G401.6 (cell line): ENCODE measurements around the gene PCSK5.

Experiments
- FAIRE-seq: peaks from 2 replicates; lab custom pipeline; 2012; peaks lifted over from hg19 to GRCh38; lab: Jason Lieb, UNC

Gene PCSK5

DNA sequence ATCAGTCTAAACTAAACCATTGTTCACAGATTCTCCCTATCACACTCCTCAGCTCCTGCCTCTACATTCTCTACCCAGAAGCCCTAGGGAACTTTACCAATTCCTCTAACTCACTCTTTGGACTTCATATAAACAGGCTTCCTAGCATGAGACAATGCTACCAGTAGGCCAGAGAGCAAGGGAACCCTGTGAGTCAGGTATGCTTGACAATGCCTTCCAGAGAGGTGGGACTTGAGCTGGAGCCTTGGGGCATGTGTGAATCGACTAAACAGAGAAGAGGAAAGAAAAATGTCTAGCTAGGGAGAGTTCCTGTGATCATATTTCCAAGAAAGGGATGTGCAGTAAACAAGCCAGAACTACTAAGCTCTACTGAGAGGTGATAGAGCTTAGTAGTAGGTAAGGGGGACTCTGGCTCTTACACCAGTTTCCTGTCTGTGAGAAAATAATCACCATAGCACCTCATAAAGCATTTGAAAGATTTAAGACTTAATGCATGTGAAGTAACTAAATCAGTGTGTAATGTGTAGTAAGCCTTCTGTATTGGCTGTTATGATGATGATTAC is 510.1 kb downstream of the PCSK5 start:
- no peak for FAIRE-seq

DNA sequence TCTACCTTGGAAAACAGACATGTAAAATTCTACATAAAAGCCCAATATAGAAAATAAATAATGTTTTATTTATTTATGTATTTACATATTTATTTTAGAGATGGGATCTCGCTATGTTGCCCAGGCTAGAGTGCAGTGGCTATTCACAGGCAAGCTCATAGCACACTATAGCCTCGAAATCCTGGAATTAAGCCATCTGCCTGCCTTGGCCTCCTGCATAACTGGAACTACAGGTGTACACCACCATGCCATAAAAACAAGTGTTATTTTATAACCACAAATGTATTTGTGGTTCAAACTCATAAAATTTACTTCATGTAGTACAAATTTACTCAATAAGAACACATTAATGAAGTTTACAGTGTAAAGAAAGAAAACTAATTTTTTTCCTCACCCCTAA is 510.7 kb downstream of the PCSK5 start:
- no peak for FAIRE-seq

DNA sequence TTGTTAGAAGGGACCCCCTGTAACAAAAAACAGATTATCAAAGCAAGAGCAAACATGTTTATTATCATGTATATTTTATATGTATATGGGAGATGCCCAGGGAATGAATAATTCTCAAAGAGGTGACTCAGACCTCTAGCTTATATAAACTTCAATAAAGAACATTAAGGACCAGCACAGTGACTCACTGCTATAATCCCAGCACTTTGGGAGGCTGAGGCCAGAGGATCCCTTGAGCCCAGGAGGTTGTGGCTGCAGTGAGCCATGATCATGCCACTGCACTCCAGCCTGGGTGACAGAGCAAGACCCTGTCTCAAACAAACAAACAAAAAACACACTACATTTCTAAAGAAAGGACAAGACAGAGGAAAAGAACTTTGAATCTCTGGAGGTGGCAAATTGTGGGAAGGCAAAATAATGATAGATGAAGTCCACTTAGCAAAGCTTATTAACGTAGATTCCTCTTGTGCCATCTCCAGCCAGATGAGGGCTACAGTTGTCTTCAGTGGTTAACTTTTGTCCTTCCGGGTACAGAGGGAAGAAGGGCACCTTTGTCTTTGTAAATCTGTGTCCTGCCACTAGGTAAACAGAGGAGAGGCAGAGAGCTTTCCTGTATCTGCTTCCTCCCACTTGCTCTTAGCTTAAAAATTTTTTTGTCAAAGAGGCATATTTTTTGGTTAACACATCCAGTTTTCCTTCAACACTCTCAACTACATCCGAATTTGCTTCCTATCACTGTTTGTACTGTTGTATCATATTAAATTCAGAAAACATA is 511.3 kb downstream of the PCSK5 start:
- FAIRE-seq = no peak

DNA sequence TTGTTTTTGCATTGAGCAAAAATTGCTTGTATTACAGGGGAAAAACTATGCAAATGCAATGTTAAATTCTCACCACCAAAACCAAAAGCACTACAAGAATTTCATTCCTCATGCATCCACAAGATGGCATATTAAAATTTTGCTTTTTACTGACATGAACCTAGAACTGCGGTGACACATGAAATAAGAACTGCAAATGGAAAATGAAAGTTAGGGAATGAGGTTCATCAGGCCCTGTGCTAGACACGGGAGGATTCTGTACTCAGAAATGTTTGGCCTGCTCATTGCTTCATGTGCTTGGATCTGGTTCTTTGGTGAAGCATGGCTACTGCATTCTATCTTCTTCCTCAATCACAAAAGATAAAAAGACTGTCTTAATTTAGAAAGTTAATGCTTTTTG is 512.9 kb downstream of the PCSK5 start:
- FAIRE-seq = peak; percentile 67

DNA sequence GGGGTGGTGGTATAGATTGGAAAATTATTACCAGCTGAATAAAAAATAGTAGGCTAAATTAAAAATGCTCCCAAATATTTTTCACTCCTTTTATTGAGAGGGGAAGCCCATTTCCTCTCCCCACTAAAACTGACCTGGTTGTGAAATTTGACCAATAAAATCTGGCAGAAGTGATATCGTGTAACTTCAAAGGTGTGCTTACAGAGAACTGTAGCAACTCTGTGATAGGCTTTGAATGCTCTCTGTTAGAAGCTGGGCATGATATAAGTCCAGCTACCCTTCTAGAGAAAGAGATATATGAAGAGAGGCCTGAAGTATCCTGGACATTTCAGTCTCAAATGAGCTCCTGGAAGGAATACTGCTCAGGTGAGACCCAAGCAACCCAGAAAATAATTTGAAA is 513.9 kb downstream of the PCSK5 start:
- no peak for FAIRE-seq

DNA sequence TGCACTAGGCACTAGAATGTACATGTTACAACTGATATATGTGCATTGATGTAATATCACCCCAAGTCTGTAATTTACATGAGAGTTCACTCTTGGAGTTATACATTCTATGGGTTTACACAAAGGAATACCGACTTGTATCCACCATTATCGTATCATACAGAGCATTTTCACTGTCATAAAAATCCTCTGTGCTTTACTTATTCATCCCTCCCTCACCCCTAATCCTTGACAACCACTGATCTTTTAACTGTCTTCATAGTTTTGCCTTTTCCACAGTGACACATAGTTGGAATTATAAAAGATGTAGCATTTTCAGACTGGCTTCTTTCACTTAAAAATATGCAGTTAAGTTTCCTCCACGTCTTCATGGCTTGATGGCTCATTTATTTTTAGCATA is 514.9 kb downstream of the PCSK5 start:
- no peak for FAIRE-seq

DNA sequence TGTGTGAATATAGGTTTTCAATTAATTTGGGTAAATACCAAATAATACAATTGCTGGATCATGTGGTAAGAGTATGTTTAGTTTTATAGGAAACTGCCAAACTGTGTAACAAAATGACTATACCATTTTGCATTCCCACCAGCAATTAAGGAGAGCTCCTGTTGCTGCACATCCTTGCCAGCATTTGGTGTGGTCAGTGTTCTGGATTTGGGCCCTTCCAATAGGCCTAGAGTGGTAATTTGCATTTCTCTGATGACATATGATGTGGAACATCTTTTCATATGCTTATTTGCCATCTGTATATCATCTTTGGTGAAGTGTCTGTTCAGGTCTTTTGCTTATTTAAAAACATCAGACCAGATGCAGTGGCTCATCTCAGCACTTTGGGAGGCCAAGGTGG is 515.4 kb downstream of the PCSK5 start:
- no peak for FAIRE-seq
